GM13976 (cell line): Measurements from ENCODE around the gene REV3L.

Experiments used
- DNase-seq: peaks from one replicate; pipeline ENCODE4 v3.0.0; 2012; ENCODE audit warnings: low spot score
- CTCF ChIP-seq: IDR thresholded peaks from 2 replicates; pipeline ENCODE4 v1.5.1; 2012; ENCODE audit warnings: borderline replicate concordance, mild to moderate bottlenecking; ENCODE audit not compliant: insufficient read depth; ENCODE audit errors: extremely low read depth, missing control alignments, control extremely low read depth
- in situ Hi-C: fragments of 300-500 bp; cut with MboI; formaldehyde crosslinking; loops from one replicate; pipeline ENCODE4 v1.12.0; 2022; ENCODE audit warnings: low sequenced_read_pairs, mixed read lengths, inconsistent platforms; ENCODE audit not compliant: unreplicated experiment

Gene REV3L

GRCh38 chr6:111265842-111266241 lies 217.2 kb downstream of the REV3L start:
- in situ Hi-C loops = loop anchor here (10.0 to 25.0 kb wide), 2 partner anchors 209 to 771 kb away; no protein-coding TSS in a partner anchor
- no peak for DNase-seq
- no peak for TF ChIP-seq CTCF

GRCh38 chr6:111263837-111264236 lies 219.2 kb downstream of the REV3L start:
- no peak for TF ChIP-seq CTCF
- in situ Hi-C loops = loop anchor here (10.0 to 25.0 kb wide), 2 partner anchors 211 to 773 kb away; no protein-coding TSS in a partner anchor
- DNase-seq = no peak

GRCh38 chr6:111260570-111261298 lies 222.3 kb downstream of the REV3L start:
- TF ChIP-seq CTCF = no peak
- in situ Hi-C loops = loop anchor here (10.0 to 25.0 kb wide), 2 partner anchors 214 to 777 kb away; no protein-coding TSS in a partner anchor
- no peak for DNase-seq

GRCh38 chr6:111259089-111259831 lies 223.8 kb downstream of the REV3L start:
- in situ Hi-C loops = loop anchor here (10.0 to 25.0 kb wide), 2 partner anchors 386 to 778 kb away; no protein-coding TSS in a partner anchor
- DNase-seq = peak; percentile 99
- TF ChIP-seq CTCF = peak; percentile 94

- in situ Hi-C loops = loop anchor here (10.0 to 25.0 kb wide), 2 partner anchors 386 to 779 kb away; no protein-coding TSS in a partner anchor
- no peak for TF ChIP-seq CTCF
- no peak for DNase-seq
Measured at GRCh38 chr6:111258615-111259088, 224.4 kb downstream of the REV3L start.

DNA sequence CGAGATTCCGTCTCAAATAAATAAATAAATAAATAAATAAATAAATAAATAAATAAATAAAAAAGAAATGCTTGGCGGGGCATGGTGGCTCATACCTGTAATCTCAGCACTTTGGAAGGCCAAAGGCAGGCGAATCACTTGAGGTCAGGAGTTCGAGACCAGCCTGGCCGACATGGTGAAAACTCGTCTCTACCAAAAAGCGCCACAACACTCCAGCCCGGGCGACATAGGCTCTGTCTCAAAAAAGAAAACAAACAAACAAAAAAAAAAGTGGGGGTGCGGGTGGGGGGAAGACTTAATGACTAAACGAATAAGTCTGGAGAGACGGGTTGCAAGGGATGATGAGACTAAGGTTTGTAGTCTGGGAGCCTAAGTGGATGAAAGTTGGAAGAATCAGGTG lies 225.0 kb downstream of the REV3L start:
- DNase-seq = no peak
- TF ChIP-seq CTCF = no peak
- in situ Hi-C loops = loop anchor here (10.0 to 25.0 kb wide), 2 partner anchors 387 to 779 kb away; no protein-coding TSS in a partner anchor
